HG02981 (cell line): Measurements from ENCODE around the gene BTBD19.
"Not testable (repeated sequence)": the region's sequence is repeated elsewhere in the genome, so short reads cannot be mapped to it uniquely, and the experiment has no call there.

Experiments
- ATAC-seq: cut with Tn5 transposase; IDR thresholded peaks from one replicate; pipeline ENCODE4 v1.9.1; 2021; ENCODE audit warnings: mild to moderate bottlenecking, moderate library complexity; ENCODE audit not compliant: unreplicated experiment

Gene BTBD19

GRCh38 chr1:44787506-44787905 lies 20.8 kb upstream of the BTBD19 start:
- ATAC-seq, result no peak

DNA sequence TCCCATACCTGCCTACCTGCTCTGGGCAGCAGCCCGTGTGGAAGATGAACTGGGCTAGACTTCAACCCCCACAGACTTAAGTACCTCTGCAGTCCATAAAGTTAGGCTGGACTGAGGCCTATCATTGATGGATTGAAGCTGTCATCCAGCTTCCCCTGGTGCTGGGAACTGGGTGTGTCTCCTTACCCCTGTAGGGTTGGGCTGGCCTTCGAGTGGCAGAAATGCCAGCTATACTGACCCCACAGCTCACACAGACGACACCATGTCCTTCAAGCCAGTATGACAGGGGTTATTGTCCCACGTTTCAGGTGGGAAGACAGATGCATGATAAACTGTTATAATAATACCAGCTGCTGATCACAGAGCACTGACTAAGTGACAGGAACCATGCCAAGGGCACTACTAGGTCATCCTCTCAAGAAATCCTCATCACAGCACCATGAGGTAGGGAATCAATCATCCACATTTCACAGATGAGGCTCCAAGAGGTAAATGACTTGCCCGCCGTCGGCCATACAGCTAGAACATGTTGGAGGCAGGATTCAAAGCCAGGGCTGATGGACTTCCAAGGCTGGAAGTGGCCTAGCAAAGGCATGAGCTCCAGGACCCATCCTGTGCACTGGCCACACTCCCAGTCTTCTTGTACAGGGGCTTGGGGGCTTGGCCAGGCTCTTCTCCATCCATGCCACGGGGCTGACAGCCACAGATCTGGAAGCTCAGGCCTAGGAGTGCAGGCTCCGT lies 20.0 kb upstream of the BTBD19 start, which contains the start of gene BEST4:
BEST4 (minus strand) TSS at position 51 of the 741 bp plus-strand sequence. CDS start 465 bp downstream, outside the sequence.
- no peak for ATAC-seq

GRCh38 chr1:44790968-44791801 lies 17.1 kb upstream of the BTBD19 start:
- no peak for ATAC-seq

- no peak for ATAC-seq
Observed at GRCh38 chr1:44792736-44793502, 15.4 kb upstream of the BTBD19 start.

- not testable (repeated sequence) for ATAC-seq
Observed at GRCh38 chr1:44797886-44798285, 10.4 kb upstream of the BTBD19 start.

- no peak for ATAC-seq
Observed at GRCh38 chr1:44798481-44799365, 9.6 kb upstream of the BTBD19 start.

- ATAC-seq, result peak; percentile 79
Observed at GRCh38 chr1:44799770-44800584, 8.3 kb upstream of the BTBD19 start, which contains the start of gene PLK3. Gene PLK3, plus strand, starts transcription at chr1:44800377. Its CDS starts 87 bp downstream, at chr1:44800464.

DNA sequence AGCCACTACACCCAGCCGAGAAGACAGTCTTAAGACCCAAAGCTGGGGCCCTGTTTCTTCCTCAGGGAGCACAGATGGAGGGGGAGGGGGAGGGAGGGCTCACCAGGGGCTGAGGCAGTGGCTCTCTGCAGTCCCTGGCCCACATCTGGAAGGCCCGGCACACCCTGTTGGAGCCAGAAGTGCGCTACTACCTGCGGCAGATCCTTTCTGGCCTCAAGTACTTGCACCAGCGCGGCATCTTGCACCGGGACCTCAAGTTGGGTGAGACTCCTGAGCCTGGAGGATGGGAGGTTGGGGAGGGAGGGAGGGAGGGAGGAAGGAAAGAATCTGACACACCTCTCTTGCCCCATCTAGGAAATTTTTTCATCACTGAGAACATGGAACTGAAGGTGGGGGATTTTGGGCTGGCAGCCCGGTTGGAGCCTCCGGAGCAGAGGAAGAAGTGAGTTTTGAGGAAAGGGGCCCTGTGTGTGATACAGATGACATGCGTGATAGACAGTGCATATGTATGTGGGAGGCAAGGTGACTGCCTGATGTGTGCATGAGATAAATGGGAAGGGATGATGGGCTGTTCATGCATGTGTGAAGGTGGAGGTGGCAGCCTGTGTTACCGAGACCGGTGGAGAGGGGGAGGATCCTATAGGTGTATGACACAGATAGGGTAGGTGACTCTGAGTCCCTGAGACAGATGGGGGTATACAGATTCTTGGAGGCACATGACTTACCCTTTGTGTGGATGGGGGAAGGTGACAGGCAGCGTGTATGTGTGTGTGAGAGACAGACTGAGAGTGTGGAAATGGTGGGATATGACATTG lies 6.6 kb upstream of the BTBD19 start:
- no peak for ATAC-seq

- no peak for ATAC-seq
Observed at GRCh38 chr1:44802306-44803061, 5.8 kb upstream of the BTBD19 start.

GRCh38 chr1:44803062-44803311 lies 5.3 kb upstream of the BTBD19 start:
- ATAC-seq, result no peak

DNA sequence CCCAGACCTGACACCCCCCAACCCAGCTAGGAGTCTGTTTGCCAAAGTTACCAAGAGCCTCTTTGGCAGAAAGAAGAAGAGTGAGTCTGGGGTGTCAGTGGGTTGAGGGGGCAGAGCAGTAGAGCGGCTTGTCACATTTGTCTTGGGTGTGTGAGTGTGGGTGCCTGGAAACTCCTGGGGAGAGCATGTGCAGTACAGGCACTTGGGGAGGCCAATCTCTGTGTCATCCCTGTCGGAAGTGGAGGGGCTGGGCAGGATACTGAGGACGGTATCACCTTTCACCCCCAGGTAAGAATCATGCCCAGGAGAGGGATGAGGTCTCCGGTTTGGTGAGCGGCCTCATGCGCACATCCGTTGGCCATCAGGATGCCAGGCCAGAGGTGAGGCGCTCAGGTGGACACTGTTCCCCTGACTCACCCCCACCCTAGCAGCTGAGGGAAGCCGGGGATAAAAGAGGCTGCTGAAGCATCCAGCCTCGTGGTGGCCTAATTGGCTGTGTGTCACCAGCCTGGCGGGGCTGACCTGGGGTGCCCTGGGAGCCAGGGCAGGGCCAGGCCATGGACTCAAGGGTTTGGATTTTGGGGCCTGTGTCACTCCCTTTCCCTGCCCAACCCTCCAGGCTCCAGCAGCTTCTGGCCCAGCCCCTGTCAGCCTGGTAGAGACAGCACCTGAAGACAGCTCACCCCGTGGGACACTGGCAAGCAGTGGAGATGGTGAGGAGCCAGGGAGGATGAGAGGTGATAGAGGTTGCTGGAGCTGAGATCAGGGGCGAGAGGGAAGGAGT lies 4.8 kb upstream of the BTBD19 start:
- ATAC-seq, result no peak

DNA sequence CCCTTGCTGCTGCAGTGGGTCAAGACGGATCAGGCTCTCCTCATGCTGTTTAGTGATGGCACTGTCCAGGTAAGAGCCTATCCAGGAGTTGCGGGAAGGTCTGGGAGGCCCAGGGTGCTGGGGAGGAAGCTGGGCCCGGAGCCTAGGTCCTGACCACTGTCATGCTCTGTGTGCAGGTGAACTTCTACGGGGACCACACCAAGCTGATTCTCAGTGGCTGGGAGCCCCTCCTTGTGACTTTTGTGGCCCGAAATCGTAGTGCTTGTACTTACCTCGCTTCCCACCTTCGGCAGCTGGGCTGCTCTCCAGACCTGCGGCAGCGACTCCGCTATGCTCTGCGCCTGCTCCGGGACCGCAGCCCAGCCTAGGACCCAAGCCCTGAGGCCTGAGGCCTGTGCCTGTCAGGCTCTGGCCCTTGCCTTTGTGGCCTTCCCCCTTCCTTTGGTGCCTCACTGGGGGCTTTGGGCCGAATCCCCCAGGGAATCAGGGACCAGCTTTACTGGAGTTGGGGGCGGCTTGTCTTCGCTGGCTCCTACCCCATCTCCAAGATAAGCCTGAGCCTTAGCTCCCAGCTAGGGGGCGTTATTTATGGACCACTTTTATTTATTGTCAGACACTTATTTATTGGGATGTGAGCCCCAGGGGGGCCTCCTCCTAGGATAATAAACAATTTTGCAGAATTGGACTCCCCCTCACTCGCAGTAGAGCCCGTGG lies 2.9 kb upstream of the BTBD19 start:
- ATAC-seq, result no peak

GRCh38 chr1:44806025-44806703 lies 2.2 kb upstream of the BTBD19 start:
- no peak for ATAC-seq

GRCh38 chr1:44806704-44807363 lies 1.5 kb upstream of the BTBD19 start, which contains the start of gene DYNLT4:
Gene DYNLT4, minus strand, starts transcription at chr1:44807351. Its CDS starts 683 bp downstream, at chr1:44806668.
- no peak for ATAC-seq

- ATAC-seq, result peak; percentile 40
Observed at GRCh38 chr1:44807364-44808062, 810 bp upstream of the BTBD19 start.
